Mucosa of rectum (tissue), 2 donors: ENCODE measurements around the gene RAD51B.

Experiments used
- H3K27ac ChIP-seq, 2 donors: one replicate each; pipeline ENCODE4 v1.7.0; 2013; ENCODE audit warnings: inconsistent platforms in 2 of 2, low read depth in 2 of 2, low read length in 2 of 2
- H3K27me3 ChIP-seq, 2 donors: one replicate each; pipeline ENCODE4 v1.7.0; 2013; ENCODE audit warnings: low read length in 2 of 2; ENCODE audit not compliant: control insufficient read depth in 2 of 2, insufficient read depth in 2 of 2
- H3K36me3 ChIP-seq, 2 donors: one replicate each; pipeline ENCODE4 v1.7.0; 2013; ENCODE audit warnings: low read length in 2 of 2; ENCODE audit not compliant: control insufficient read depth in 2 of 2, insufficient read depth in 2 of 2
- H3K4me1 ChIP-seq, 2 donors: one replicate each; pipeline ENCODE4 v1.7.0; 2013; ENCODE audit warnings: low read length in 2 of 2, mild to moderate bottlenecking in 1 of 2; ENCODE audit not compliant: control insufficient read depth in 2 of 2, insufficient read depth in 2 of 2
- H3K4me3 ChIP-seq, 2 donors: one replicate each; pipeline ENCODE4 v1.7.0; 2013; ENCODE audit warnings: low read length in 2 of 2
- H3K9ac ChIP-seq, 2 donors: one replicate each; pipeline ENCODE4 v1.7.0; 2013; ENCODE audit warnings: low read length in 2 of 2, low read depth in 1 of 2, mild to moderate bottlenecking in 1 of 2
- H3K9me3 ChIP-seq, 2 donors: one replicate each; pipeline ENCODE4 v1.7.0; 2013; ENCODE audit warnings: low read length in 2 of 2; ENCODE audit not compliant: control insufficient read depth in 2 of 2
- donor health status: healthy.
- donor health status: Normal muscosa, but diverticular disease.

RAD51B gene

DNA sequence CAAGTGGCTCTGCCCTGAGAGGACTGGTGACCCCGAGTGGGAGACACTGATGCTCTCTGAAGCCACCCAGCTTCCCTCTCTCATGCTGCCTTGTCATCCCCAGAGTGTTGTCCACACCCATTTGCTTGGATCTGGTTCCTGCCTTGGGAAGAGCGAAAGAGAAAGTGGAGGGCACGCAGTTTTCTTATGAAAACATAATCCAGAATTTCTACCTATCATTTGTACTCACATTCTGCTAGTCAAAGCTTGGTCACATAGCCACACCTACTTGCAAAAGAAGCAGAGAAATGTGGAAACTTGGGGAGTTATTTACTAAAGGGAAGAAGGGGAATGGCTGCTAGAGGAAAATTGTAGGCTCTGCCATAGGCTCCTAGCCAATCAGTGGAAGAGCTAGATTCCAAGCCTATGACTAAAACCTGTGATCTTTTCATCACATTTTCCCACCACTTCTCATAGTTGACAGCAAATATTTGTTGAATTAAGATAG, 647.0 kb downstream of the RAD51B start:
- H3K9me3 ChIP-seq: no peaks in the 10 kb centered on the region
- no peaks in the 10 kb centered on the region for H3K36me3 ChIP-seq
- peak overlapping the region; percentile 28 to 32 for H3K27ac ChIP-seq
- no peak overlapping the region for H3K9ac ChIP-seq
- no peaks in the 10 kb centered on the region for H3K27me3 ChIP-seq
- no peak overlapping the region for H3K4me3 ChIP-seq
- H3K4me1 ChIP-seq: no peaks in the 10 kb centered on the region

DNA sequence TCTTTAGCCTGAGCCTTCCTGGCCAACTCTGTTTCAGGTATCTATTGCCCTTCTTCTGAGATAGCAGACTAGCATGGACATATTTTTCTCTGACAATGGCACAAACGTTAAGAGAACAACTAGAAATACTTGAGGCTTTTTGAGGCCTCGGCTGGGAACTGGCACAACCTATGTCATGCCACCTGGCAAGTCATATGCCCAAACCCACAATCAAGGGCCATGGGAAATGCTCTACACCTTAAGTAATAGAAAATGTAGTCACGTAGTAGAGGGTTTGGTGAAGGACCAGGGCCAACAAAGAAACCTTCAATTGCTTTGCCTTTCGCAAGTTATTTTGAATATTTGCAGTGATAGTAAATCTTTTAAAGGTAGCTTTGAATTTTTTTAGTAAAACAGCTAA, 647.8 kb downstream of the RAD51B start:
- Histone ChIP-seq H3K4me1 (no peaks in the 10 kb centered on the region), H3K9ac (no peak overlapping the region), H3K27ac (no peak overlapping the region), H3K36me3 (no peaks in the 10 kb centered on the region), H3K9me3 (no peaks in the 10 kb centered on the region), H3K27me3 (no peaks in the 10 kb centered on the region), H3K4me3 (no peak overlapping the region)

DNA sequence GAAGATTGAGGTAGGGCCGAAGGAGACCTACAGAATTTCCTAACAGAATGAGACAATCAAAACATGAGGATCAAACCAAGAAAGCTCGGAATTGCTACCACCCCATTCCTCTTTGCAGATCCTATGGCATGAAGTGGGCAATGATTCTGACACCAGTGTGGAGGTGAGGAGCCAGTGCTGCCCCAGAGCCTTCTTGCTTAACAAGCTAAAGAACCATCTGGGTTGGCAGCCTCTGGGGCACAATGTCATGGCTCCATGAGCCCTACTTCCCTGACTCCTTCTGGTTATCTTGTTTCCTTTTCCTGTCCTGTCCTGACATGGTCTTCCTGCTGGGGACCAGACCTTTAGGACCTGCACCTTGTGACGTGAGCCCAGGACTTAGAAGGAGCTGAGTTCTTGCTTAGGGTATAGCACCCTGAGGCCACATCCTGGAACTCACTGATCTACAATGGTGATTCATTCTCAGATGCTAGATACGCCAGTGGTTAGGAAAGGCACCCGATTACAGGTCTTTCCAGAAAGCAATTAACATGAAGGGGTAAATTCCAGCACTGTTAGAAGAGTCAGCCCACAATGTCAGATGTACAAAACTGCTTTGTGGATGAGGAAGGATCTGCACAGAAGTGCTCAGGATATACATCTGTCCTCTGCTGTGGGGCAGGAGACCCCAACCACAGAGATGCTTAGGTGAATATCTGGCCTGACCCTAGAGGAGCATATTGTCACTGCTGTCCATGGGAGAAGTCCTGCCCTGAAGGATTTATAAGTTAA, 649.0 kb downstream of the RAD51B start:
- H3K9ac ChIP-seq: no peak overlapping the region
- no peak overlapping the region for H3K27ac ChIP-seq
- H3K36me3 ChIP-seq: no peaks in the 10 kb centered on the region
- no peaks in the 10 kb centered on the region for H3K9me3 ChIP-seq
- no peak overlapping the region for H3K4me3 ChIP-seq
- no peaks in the 10 kb centered on the region for H3K27me3 ChIP-seq
- H3K4me1 ChIP-seq: no peaks in the 10 kb centered on the region

DNA sequence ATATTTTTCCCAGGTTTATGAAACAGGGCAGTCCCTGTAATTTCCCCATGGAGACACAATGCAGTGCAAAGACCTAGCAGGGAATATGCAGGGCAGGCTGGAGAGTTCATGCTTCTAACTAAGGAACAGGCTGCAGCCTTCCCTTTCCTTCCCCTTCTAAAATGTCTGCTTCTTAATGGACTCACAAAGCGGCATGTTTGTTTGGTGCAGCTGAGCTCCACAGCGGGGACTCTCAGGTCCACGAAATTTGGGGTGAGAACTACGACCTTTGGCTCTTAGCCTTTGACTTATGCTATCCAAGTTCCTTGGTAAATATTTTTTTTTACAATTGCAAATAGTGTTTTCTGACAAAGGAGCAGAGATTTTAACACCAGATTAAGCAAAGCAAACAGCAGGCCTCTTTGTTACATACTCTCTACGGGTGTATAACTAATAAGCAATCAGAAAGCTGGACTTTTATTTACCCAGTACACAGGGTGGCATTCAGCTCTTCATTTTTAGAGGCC, 649.7 kb downstream of the RAD51B start:
- H3K36me3 ChIP-seq: no peaks in the 10 kb centered on the region
- H3K4me1 ChIP-seq: no peaks in the 10 kb centered on the region
- H3K9me3 ChIP-seq: no peaks in the 10 kb centered on the region
- H3K27ac ChIP-seq: no peak overlapping the region
- H3K9ac ChIP-seq: no peak overlapping the region
- H3K27me3 ChIP-seq: no peaks in the 10 kb centered on the region
- H3K4me3 ChIP-seq: no peak overlapping the region

DNA sequence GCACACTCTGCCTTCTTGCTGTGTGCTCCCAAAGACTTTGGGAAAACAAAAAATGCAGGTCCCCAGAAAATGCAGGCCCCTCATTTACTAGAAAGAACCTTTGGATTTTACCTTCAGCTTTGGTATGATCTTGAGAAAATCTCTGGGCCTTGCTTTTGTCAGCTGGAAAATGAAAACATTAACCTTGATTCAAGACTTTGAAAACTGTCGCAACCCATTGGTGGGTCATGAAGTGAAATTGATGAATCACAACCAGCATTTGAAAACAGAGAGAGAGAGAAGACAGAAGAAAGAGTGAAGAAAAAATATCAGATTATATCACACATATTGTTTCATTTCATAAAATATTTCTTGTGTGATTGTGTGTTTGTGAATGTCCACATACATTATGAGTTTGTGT, 650.8 kb downstream of the RAD51B start:
- no peaks in the 10 kb centered on the region for H3K27me3 ChIP-seq
- no peaks in the 10 kb centered on the region for H3K36me3 ChIP-seq
- H3K9me3 ChIP-seq: no peaks in the 10 kb centered on the region
- no peak overlapping the region for H3K4me3 ChIP-seq
- H3K9ac ChIP-seq: no peak overlapping the region
- no peak overlapping the region for H3K27ac ChIP-seq
- no peaks in the 10 kb centered on the region for H3K4me1 ChIP-seq

DNA sequence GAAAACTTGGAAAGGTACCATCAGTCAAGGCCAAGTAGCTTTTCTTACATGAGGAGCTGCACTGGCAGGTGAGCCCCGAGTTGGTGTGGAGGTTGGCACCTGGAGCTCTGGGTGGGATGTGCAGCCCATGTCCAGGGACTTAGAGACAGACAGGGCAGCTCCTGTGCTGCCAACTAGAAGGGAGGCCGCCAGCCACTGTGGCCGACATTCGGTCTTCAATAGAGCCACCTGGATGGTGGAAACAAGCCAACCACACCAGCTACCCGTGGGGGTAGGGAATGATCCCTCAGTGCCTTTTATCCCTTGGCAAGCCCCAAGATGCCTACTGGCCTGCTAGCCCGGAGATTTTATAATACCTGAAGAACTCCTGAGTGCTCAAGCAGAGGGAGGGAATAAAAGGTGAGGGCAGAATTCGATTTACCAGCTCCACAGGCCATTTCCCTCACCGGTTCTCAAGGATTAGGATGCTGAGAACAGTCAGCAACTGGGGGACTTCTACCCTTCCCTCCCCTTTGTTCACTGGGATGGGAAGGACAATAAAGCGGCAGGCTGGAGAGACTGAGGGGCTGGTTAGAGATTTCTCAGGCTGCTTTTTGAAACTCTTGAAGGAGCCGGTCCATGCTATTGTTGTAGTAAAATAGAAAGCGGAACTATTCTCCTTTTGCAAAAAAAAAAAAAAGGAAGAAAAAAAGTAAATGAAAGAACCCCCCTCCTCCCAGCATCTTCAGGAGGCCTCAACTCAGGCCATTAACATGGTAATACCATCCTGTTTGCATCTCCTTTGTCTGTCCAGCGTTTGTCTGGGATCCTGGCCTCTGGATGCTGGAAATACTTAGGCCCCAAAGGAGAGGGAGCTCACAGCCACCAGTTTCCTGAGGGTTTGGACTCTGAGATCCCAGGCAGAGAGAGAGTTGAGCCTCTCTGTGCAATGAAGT, 651.7 kb downstream of the RAD51B start:
- Histone ChIP-seq H3K4me1 (no peaks in the 10 kb centered on the region), H3K9me3 (no peaks in the 10 kb centered on the region), H3K27me3 (no peaks in the 10 kb centered on the region), H3K27ac (no peak overlapping the region), H3K9ac (no peak overlapping the region), H3K36me3 (no peaks in the 10 kb centered on the region), H3K4me3 (no peak overlapping the region)

DNA sequence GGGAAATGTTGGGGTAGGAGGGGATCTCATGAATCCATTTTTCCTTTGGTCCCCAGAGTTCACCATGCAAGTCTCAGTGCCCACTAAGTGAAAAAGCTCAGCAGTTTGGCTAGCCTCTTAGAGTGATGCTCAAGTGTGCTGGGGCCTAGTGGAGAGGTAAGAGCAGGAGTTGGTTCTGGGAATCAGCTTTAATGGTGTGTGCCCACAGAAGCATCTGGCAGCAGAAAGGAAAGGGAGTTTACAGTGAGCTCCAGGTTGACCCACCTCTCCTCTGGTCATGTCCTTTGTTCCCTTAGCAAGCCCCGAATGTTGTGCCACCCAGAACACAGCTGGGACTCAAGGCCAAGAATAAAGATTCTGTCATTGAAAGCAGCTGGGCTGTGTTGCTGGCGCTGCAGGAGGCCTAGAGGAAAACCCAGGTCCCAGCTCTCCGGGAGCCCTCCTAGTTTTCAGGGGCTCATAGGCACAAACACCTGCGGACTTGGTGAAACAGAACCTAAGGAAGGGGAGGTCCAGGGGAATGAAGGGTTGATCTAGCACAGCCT, 652.5 kb downstream of the RAD51B start:
- no peaks in the 10 kb centered on the region for H3K27me3 ChIP-seq
- no peaks in the 10 kb centered on the region for H3K36me3 ChIP-seq
- H3K9me3 ChIP-seq: no peaks in the 10 kb centered on the region
- no peak overlapping the region for H3K4me3 ChIP-seq
- no peak overlapping the region for H3K27ac ChIP-seq
- no peaks in the 10 kb centered on the region for H3K4me1 ChIP-seq
- no peak overlapping the region for H3K9ac ChIP-seq

DNA sequence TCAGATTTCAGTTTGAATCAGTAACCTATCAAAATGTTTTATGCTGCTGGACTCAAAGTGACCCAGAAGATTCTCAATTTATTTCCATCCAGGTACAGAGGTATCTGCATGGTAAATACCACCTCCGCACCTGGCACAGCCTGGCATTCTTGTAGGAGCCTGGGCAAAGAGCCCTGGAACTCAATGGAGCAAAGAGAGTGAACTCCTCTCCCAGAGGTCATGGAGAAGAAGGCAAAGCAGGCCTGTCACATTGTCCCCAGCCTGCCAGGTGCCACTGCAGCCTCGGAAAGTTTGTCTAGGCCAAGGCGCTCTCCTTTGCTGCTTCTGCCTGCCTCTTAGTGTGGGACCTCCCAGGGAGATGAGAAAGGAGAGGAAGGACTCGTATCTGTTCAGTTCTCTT, 653.5 kb downstream of the RAD51B start:
- no peak overlapping the region for H3K27ac ChIP-seq

DNA sequence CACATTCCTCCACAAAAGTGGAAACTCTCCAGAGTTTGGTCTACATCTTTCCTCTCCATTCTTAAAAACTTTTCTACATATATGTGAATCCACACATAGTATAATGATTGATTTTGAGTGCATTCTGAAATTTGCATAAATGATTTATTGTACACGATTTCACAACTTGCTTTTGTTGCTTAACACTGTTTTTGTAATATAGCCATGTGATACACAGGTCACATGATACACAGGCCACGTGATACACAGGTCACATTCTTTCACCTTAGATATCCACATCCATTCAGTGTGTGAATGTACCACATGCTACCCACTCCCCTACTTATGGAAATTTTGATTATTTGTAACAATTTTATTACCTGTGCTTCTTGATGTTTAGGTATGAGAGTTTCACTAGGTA, 654.2 kb downstream of the RAD51B start:
- Histone ChIP-seq H3K9me3 (no peaks in the 10 kb centered on the region), H3K4me1 (no peaks in the 10 kb centered on the region), H3K27me3 (no peaks in the 10 kb centered on the region), H3K36me3 (no peaks in the 10 kb centered on the region), H3K4me3 (no peak overlapping the region), H3K27ac (no peak overlapping the region), H3K9ac (no peak overlapping the region)

More for the DNA sequence above, 653.5 kb downstream of the RAD51B start:
- no peaks in the 10 kb centered on the region for H3K36me3 ChIP-seq
- H3K4me3 ChIP-seq: no peak overlapping the region
- H3K9me3 ChIP-seq: no peaks in the 10 kb centered on the region
- H3K27me3 ChIP-seq: no peaks in the 10 kb centered on the region
- no peak overlapping the region for H3K9ac ChIP-seq
- H3K4me1 ChIP-seq: no peaks in the 10 kb centered on the region

DNA sequence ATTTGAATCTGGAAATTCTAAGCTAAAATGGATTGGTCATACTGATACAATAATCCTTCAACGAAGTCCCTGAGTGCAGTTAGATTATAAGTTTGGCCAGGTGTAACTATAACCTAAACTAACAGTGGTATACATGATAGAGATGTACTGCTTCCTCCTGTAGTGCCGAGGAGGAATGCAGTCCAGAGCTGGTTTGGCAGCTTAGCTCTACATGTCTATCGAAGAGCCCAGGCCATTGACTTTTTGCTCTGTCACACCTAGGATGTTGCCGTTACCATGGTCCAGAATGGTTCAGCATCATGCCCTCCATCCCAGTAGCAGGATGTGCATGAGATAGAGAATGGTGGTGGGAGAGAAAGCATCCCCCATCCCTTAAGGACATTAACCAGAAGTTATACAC, 655.2 kb downstream of the RAD51B start:
- no peak overlapping the region for H3K27ac ChIP-seq
- H3K9ac ChIP-seq: no peak overlapping the region
- H3K27me3 ChIP-seq: no peaks in the 10 kb centered on the region
- no peak overlapping the region for H3K4me3 ChIP-seq
- H3K36me3 ChIP-seq: no peaks in the 10 kb centered on the region
- H3K4me1 ChIP-seq: no peaks in the 10 kb centered on the region
- no peaks in the 10 kb centered on the region for H3K9me3 ChIP-seq
